Right kidney (tissue), 9 donors: ENCODE measurements around the gene PLK1.
"Not testable (repeated sequence)": the region's sequence is repeated elsewhere in the genome, so short reads cannot be mapped to it uniquely, and the experiment has no call there.

Experiments
- DNase-seq: peaks from one replicate; pipeline ENCODE4 v3.0.0-alpha.2; 2016
- long read RNA-seq, 8 donors: transcript quantifications; one replicate each; lab custom pipeline, GENCODE V29; 2026

PLK1 gene
- long read RNA-seq, donor 1, transcript PLK1-201 (10 exons, 2,227 nt) = major isoform, 5 of 5 reads
- long read RNA-seq, donor 1, partial matches to known transcripts = 0 of 5 reads
- long read RNA-seq, donor 1, other reads (novel, unspliced or antisense) = 0 of 5 reads
- long read RNA-seq, donor 2, partial matches to known transcripts = 0 of 3 reads
- long read RNA-seq, donor 2, other reads (novel, unspliced or antisense) = 0 of 3 reads
- long read RNA-seq, donor 3, transcript PLK1-201 (10 exons, 2,227 nt) = major isoform, 7 of 8 reads
- long read RNA-seq, donor 3, partial matches to known transcripts = 0 of 8 reads
- long read RNA-seq, donor 3, other reads (novel, unspliced or antisense) = 0 of 8 reads
- long read RNA-seq, donor 4, transcript PLK1-201 (10 exons, 2,227 nt) = major isoform, 5 of 5 reads
- long read RNA-seq, donor 4, partial matches to known transcripts = 0 of 5 reads
- long read RNA-seq, donor 4, other reads (novel, unspliced or antisense) = 0 of 5 reads
- long read RNA-seq, donor 5, transcript PLK1-201 (10 exons, 2,227 nt) = major isoform, 14 of 14 reads
- long read RNA-seq, donor 5, partial matches to known transcripts = 0 of 14 reads
- long read RNA-seq, donor 5, other reads (novel, unspliced or antisense) = 0 of 14 reads
- long read RNA-seq, donor 6, partial matches to known transcripts = 0 of 1 reads
- long read RNA-seq, donor 6, other reads (novel, unspliced or antisense) = 0 of 1 reads
- long read RNA-seq, donor 7 = 0 reads
- long read RNA-seq, donor 8, transcript PLK1-201 (10 exons, 2,227 nt) = major isoform, 7 of 7 reads
- long read RNA-seq, donor 8, partial matches to known transcripts = 0 of 7 reads
- long read RNA-seq, donor 8, other reads (novel, unspliced or antisense) = 0 of 7 reads

- DNase-seq = peak; percentile 81
These were observed at the start of gene PLK1 for GRCh38 chr16:23678430-23679273. TSS of gene PLK1 (plus strand) at chr16:23678889. CDS start at chr16:23678933, 44 bp downstream.

DNA sequence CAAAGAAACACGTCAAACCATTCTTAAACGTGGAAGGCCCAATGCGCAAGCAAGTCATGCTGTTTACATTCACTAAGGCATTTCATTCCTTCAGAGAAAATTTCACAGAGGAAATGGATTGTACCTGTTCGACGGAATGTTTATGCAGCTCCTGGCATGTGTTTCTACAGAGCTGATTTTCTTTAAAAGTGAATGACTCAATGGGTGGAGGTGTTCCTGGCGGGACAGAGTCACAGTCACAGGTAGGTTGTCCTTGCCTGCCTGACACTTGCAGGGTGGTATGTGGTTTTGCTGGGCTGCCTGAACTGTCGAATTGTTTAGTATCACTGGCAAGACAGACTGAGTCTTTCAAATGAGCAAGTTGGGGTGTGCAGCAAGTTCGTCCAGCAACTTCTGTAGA is 49.2 kb upstream of the PLK1 start:
- no peak for DNase-seq

DNA sequence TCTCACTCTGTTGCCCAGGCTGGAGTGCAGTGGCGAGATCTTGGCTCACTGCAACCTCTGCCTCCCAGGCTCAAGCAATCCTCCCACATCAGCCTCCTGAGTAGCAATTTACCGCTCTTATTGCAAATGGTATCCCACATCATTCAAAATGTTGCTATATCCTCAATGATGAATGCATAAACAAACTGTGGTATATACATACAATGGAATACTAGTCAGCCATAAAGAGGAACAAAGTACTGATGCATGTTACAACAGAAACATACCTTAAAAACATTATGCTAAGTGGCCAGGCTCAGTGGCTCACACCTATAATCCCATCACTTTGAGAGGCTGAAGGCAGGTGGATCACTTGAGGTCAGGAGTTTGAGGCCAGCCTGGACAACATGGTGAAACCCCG is 46.8 kb upstream of the PLK1 start:
- DNase-seq = not testable (repeated sequence)

GRCh38 chr16:23634461-23635036 is 44.1 kb upstream of the PLK1 start:
- DNase-seq = no peak

DNA sequence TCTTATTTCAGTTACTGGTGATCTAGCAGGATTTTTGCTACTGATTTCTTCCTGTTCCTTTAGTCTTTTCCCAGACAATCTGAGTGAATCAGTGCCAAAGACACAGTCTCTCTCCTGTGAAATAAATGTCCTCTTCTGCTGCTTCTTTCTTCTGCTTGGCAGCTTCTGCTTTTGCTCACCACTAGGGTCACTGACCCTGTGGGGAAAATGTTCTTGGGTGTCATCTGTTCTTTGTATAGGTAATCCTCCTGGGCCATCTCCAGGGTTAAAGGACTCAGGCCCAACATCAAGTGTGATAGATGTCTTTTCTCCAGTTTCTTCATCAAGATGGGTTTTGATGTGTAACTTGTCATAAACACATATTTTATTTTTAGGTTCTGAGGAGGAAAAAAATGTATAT is 42.7 kb upstream of the PLK1 start:
- no peak for DNase-seq

DNA sequence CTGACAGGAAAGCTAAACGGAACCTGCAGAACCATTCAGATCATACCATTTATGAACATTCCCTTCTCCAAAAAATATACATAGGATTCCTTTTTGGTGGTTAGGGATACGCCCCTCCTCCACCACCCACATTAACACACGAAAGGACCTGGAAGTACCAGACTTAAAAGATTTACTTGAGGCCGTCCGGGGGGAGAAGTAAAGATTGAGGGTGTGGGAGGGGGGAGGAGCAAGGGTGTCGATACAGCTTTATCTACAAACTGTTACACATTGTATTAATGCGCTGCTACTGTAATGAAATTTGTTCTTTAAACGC is 38.1 kb upstream of the PLK1 start:
- DNase-seq = no peak

DNA sequence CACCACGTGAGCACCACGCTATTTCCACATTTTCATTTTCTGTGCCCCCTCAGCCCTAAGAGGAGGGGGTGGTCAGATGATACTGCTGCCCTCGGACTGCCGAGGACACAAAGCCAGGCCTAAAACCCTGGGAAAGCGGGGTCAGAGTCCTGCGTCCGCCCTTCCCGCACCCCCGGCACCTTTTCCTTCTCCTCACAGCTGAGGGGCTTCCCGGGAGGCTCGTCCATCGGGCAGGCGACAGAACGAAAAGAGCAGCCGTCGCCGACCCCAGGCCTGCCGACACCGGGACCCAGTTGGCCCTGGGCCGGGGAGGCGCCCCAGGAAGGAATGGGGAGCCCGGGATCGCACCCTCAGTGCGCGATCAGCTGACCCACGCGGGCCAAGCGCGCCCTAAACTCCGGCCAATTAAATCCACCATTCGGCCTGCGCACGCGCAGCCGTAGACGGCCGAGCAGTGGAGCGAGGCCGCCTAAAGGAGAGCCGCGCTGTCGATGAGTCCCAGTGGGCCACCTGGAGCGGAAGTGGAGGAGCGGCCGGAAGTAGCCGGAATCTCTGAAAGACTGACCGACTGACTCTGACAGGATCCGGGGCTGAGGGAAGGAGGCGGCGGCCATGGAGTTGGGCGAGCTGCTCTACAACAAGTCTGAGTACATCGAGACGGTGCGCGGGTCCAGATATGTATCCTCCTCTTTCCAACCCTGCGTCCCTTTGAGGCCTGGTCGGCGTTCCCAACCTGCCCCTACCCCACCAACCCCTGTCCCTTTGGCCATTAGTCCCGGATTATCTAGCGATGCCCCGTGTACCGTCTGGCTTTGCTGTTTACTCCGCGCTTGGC is 37.5 kb upstream of the PLK1 start, which contains the start of the genes DCTN5 and PALB2:
DCTN5 (plus strand) TSS at position 536 of the 835 bp plus-strand sequence; CDS start at position 613, 77 bp downstream.
PALB2 (minus strand) TSS at position 380 of the 835 bp plus-strand sequence; CDS start at position 227, 153 bp downstream.
- DNase-seq = peak; percentile 85

- no peak for DNase-seq
These were observed 36.4 kb upstream of the PLK1 start for GRCh38 chr16:23642246-23642774.

- no peak for DNase-seq
These were observed 27.8 kb upstream of the PLK1 start for GRCh38 chr16:23650674-23651416.

- DNase-seq = no peak
These were observed 26.7 kb upstream of the PLK1 start for GRCh38 chr16:23651943-23652468.

DNA sequence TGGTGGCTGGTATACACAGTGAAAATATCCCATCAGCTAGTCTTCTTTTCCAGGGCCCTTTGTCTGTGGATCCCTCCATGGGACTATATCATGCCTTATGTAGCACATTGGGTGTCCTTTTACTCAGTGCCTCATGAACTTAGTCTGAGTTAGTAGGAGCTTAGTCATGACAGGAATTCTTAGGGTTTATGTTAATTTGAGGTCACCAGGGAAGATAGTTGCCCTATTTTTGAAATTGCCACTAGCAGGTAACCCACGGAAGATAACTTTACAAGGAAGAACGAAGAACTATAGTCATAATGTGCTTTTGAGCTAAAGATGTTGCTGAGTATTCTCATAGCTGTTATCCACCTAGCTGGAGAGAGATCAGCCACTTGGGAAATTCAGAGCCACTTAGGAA is 14.8 kb upstream of the PLK1 start:
- DNase-seq = no peak

DNA sequence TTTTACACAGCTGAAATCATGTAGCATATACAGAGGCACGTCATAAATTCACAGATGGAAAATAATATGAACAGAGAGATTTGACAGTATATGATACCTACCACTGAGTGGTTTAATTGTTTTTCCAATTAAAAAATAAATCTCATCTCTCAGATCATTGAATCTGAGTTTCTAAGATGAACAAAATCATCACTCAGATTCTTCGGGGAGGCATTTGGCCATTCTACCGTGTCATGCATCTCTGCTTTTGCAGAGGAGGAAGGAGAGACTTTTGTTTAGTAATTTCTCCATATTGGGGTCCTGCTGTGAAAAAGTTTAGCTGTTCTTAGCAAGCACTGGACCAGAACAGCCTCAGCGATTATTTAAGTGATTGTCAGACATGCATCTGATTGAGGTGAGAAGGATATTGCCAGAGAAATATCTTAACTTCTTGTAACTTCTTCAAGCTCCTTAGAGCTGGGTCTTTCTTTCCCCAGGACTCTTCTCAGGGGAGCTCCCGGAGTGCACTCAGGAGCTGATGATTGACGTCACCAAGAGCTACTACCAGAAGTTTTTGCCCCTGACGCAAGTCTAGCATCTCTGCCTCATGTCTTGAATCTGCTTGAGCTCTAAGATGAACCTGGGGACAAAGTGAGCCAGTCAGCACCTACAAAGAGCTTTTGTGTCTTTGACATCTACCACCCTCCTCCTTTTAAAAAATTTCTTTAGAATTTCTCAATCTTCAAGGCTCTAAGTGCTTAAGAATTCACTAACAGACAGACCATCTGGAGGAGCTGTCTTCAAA is 11.9 kb upstream of the PLK1 start:
- DNase-seq = no peak

GRCh38 chr16:23667355-23667659 is 11.4 kb upstream of the PLK1 start:
- DNase-seq = no peak

GRCh38 chr16:23668225-23668624 is 10.5 kb upstream of the PLK1 start:
- DNase-seq = no peak

DNA sequence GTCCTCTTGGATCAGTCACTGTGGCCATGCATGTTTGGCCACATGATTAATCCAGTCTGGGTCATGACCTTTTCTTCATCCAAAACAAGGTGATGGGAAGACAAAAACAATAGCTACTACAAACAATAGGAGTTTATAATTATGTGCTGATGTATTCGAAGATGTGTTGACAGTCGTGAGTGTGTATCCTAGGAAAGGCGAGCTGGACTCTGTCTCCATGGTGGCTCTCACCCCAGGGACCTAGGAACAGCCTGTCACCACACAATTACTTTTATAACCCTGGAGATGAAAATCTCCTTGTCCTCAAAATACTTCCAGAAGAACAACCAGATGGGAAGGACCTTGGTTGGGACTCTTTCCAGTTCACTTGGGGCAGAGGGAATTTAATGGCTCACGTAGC is 9.8 kb upstream of the PLK1 start:
- no peak for DNase-seq

DNA sequence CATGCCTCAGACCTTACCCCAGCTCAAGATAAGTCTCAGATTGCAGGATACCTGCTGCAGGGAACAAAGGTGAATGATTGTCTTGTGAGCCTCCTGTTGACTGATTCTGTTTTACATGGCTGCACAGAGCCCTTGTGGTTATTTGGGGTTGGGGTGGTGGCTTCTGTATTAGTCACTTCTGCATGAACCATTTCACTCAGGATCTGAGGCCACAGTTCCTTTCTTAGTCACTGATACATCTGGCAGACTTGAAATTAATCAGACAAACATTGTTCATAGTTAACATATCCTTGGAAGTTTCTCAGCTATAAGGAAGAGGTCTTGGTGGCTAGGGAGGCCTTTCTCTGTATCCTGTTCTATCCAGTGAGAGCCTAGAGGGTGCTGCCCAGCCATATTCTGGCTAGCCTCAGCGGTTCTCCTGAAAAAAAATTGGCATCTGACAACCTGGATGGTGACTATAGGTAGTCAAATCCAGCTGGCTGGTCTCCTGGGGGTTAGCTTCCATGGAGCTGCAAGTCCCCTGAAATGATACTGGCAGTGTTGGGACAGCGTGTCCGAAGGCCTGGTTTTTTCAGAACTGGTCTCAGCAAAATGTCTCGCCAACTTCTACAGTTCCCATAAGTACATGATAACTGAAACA is 8.4 kb upstream of the PLK1 start:
- DNase-seq = no peak

DNA sequence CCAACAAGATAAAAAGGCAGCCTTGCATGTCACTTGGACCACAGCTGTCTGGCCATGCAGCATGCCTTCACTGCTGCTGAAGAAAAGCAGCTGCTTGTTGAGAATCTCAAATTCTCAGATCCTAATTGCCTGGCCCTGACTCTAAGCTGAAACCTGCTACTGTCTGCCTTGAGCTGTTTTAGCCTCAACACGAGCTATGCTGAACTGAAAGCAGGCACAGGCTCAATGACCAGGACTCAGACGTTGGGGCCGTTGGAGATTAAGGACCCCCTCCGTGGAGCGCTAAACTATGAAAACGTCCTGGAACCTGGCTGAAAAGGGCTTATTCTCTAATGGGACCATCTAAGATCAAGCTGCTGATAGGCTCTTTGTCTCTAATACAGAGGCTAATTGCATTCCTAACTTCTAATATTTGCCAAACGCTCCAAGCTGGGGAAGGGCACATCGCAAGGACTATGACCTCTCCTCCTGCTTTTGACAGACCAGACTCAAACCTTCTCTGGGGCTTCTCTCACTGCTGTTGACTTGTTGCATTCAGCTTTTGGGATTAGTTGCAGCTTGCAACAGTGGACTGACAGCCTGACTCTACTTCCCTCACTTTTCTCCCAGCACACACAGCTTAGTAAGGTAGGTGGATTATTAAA is 4.6 kb upstream of the PLK1 start:
- DNase-seq = no peak

GRCh38 chr16:23676924-23677480 is 1.7 kb upstream of the PLK1 start:
- DNase-seq = no peak
